Measurements from ENCODE around the gene NUDT14. TPM values are rescaled to one million over a fixed set of nuclear protein-coding genes. Genes with fewer than 3 reads are reported as not detected.

Gene NUDT14
- total and polyA plus RNA-seq, 5 donors from 2014 or later = 6.5 to 18.1 (median 11.8) TPM

DNA sequence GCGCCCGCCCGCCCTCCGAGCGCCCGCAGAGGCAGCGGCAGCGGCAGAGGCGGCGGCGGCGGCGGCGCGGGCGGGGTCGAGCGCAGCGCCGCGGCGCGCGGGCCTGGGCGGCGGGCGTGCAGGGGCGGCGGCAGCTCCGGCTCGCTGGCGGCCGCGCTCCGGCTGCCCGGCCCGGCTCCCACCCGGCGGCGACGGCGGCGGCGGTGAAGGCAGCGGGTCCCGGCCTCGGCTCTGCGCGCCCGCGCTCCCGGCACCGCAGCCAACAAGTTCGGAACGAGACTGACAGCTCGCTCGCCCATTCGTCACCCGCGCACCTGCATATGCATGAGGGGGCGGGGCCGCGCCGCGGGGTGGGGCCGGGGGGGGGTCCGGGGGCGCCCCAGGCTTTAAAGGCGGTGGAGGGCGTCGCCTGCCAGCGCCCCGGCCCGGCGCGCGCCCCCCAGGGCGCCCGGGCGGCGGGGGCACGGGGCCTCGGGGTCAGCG is 12.6 kb downstream of the NUDT14 start, which contains the start of gene JAG2:
JAG2 (minus strand) TSS at position 281 of the 483 bp plus-strand sequence. CDS start 356 bp downstream, outside the sequence.
- Mint-ChIP-seq H3K36me3 (no peaks in the 10 kb centered on the region), H3K4me1 (peaks cover 0 to 22% (median 9%) of the 10 kb centered on the region in 4 donors), H3K9me3 (peaks cover 0 to 1% (median 0%) of the 10 kb centered on the region in 7 donors), H3K27me3 (peaks cover 22% of the 10 kb centered on the region), H3K27ac (no peak within 1 kb of the TSS), H3K4me3 (peak within 1 kb of the TSS; percentile 66 to 88 (median 72))
- H3K4me3 ChIP-seq (ENCODE audit: low read depth, low read length) = no peak within 1 kb of the TSS
- peaks cover 3% of the 10 kb centered on the region for H3K27me3 ChIP-seq (ENCODE audit: control insufficient read depth, insufficient read depth, low read length)
- DNase-seq = peak in 2 of 3 donors; percentile 43 to 50
- H3K9me3 ChIP-seq (ENCODE audit: control insufficient read depth in 2 of 2, low read length in 2 of 2) = no peaks in the 10 kb centered on the region
- H3K4me1 ChIP-seq (ENCODE audit: control insufficient read depth, insufficient read depth, low read length, poor library complexity, severe bottlenecking) = peaks cover 24% of the 10 kb centered on the region
- H3K36me3 ChIP-seq (ENCODE audit: control insufficient read depth, insufficient read depth, low read length) = no peaks in the 10 kb centered on the region
- H3K27ac ChIP-seq (ENCODE audit: insufficient read depth, low read length, poor library complexity, severe bottlenecking) = no peak within 1 kb of the TSS
- ATAC-seq (ENCODE audit: low read depth in 2 of 2) = peak; percentile 23 to 45

DNA sequence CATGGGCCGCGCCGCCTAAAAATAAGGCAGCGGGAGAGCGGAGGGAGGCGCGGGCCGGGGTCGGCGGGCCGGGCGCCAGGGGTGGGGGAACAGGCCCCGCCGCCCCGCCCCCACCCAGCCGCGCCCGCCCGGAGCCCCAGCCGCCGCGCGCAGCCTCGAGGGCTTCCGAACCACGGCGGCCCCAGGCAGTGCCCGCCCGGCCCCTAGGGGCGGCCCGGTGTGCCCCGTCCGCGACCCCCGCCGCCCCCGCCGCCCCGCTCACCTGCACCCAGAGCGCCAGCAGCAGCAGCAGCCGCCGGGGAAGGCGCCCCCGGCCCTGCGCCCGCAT is 13.1 kb downstream of the NUDT14 start:
- no peaks in the 10 kb centered on the region for H3K36me3 Mint-ChIP-seq
- no peak overlapping the region for H3K27ac ChIP-seq (ENCODE audit: insufficient read depth, low read length, poor library complexity, severe bottlenecking)
- H3K27me3 Mint-ChIP-seq = peaks cover 22% of the 10 kb centered on the region
- H3K4me3 ChIP-seq (ENCODE audit: low read depth, low read length) = no peak overlapping the region
- peak overlapping the region in 1 of 4 donors; percentile 26 for H3K4me3 Mint-ChIP-seq
- H3K36me3 ChIP-seq (ENCODE audit: control insufficient read depth, insufficient read depth, low read length) = no peaks in the 10 kb centered on the region
- peaks cover 0 to 22% (median 9%) of the 10 kb centered on the region in 4 donors for H3K4me1 Mint-ChIP-seq
- H3K9me3 Mint-ChIP-seq = peaks cover 0 to 1% (median 0%) of the 10 kb centered on the region in 7 donors
- no peak for ATAC-seq (ENCODE audit: low read depth in 2 of 2)
- H3K27me3 ChIP-seq (ENCODE audit: control insufficient read depth, insufficient read depth, low read length) = peaks cover 3% of the 10 kb centered on the region
- no peak overlapping the region for H3K27ac Mint-ChIP-seq
- no peaks in the 10 kb centered on the region for H3K9me3 ChIP-seq (ENCODE audit: control insufficient read depth in 2 of 2, low read length in 2 of 2)
- DNase-seq = no peak
- H3K4me1 ChIP-seq (ENCODE audit: control insufficient read depth, insufficient read depth, low read length, poor library complexity, severe bottlenecking) = peaks cover 24% of the 10 kb centered on the region

DNA sequence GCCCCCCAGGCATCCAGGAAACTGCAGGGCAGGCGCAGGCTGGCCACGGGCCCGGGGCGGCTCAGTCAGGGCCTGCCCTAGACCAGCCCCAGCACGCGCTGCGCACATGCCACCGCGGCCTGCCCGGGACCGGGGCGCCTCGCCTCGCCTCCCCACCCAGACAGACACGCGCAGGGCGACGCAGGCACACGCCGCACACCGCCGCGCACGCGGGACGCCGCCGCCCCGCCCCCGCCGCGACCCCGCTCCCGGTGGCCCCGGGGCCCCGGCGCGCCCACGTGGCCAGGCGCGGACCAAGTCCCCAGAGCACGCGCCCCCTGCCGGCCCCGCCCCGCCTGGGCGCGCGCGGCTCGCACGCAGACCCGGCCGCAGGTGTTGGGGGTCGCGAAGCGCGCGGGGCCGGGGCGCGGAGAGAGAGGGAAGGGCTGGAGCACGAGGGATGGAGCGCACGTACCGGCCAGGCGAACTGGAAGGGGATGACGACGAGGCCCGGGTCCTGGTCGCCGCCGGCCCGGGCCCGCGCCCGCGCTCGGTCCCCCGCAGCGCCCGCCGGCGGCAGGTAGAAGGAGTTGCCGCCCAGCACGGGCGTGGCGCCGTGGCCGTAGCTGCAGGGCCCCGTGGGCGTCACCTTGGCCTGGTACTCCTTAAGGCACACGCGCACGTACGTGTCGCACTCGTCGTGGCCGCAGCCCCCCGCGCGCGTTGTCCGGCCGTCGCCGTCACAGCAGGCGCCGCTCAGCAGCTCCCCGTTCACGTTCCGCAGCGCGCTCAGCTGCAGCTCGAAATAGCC is 13.6 kb downstream of the NUDT14 start:
- H3K36me3 Mint-ChIP-seq = no peaks in the 10 kb centered on the region
- Histone ChIP-seq H3K27me3 (ENCODE audit: control insufficient read depth, insufficient read depth, low read length) (peaks cover 3% of the 10 kb centered on the region), H3K4me3 (ENCODE audit: low read depth, low read length) (no peak overlapping the region), H3K9me3 (ENCODE audit: control insufficient read depth in 2 of 2, low read length in 2 of 2) (no peaks in the 10 kb centered on the region), H3K4me1 (ENCODE audit: control insufficient read depth, insufficient read depth, low read length, poor library complexity, severe bottlenecking) (peaks cover 24% of the 10 kb centered on the region), H3K36me3 (ENCODE audit: control insufficient read depth, insufficient read depth, low read length) (no peaks in the 10 kb centered on the region), H3K27ac (ENCODE audit: insufficient read depth, low read length, poor library complexity, severe bottlenecking) (no peak overlapping the region)
- H3K27ac Mint-ChIP-seq = no peak overlapping the region
- H3K4me3 Mint-ChIP-seq = peak overlapping the region in 2 of 4 donors; percentile 26 to 50
- peaks cover 0 to 1% (median 0%) of the 10 kb centered on the region in 7 donors for H3K9me3 Mint-ChIP-seq
- DNase-seq = peak in 1 of 3 donors; percentile 12
- no peak for ATAC-seq (ENCODE audit: low read depth in 2 of 2)
- peaks cover 0 to 22% (median 9%) of the 10 kb centered on the region in 4 donors for H3K4me1 Mint-ChIP-seq
- peaks cover 22% of the 10 kb centered on the region for H3K27me3 Mint-ChIP-seq

DNA sequence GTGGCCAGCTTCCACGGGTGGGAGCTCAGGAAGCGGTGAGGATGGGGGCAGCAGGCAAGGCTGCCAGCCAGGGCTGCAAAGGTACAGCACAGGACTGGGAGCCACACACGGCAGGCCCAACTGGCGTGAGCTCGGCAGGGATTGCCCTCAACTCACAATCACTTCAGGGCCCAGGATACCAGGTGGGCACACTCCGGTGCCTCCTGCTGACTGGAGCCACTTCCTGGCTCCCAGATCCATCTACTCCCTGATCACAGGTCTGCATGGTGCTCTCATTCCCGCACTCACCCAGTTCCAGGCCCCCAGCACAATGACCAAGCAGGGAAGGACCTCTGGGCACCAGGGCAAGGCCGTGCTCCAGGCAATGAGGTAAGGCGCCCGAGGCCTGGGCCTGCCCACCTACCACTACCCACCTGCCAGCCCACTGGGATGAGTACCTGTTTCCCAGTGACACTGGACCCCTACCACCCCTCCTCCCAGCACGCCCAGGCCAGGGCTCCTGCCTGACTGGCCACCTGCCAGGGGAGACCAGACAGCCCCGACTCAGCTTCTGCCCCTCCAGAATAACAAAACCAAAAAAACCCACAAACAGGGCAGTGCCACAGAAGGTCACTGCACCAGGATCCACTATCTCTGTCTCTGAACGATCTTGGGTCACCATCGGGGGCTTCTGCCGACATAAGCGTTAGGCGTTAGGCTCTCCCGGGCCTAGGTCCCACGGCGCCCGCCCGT is 14.4 kb downstream of the NUDT14 start:
- peaks cover 0 to 1% (median 0%) of the 10 kb centered on the region in 7 donors for H3K9me3 Mint-ChIP-seq
- H3K27me3 Mint-ChIP-seq = peaks cover 19% of the 10 kb centered on the region
- no peak overlapping the region for H3K4me3 ChIP-seq (ENCODE audit: low read depth, low read length)
- H3K27ac ChIP-seq (ENCODE audit: insufficient read depth, low read length, poor library complexity, severe bottlenecking) = no peak overlapping the region
- H3K27me3 ChIP-seq (ENCODE audit: control insufficient read depth, insufficient read depth, low read length) = peaks cover 3% of the 10 kb centered on the region
- no peaks in the 10 kb centered on the region for H3K36me3 ChIP-seq (ENCODE audit: control insufficient read depth, insufficient read depth, low read length)
- ATAC-seq (ENCODE audit: low read depth in 2 of 2) (no peak), DNase-seq (no peak)
- H3K36me3 Mint-ChIP-seq = no peaks in the 10 kb centered on the region
- peaks cover 0 to 20% (median 8%) of the 10 kb centered on the region in 4 donors for H3K4me1 Mint-ChIP-seq
- H3K4me3 Mint-ChIP-seq = peak overlapping the region; percentile 15 to 73 (median 46)
- H3K27ac Mint-ChIP-seq = peak overlapping the region in 1 of 3 donors; percentile 26
- H3K9me3 ChIP-seq (ENCODE audit: control insufficient read depth in 2 of 2, low read length in 2 of 2) = no peaks in the 10 kb centered on the region
- peaks cover 24% of the 10 kb centered on the region for H3K4me1 ChIP-seq (ENCODE audit: control insufficient read depth, insufficient read depth, low read length, poor library complexity, severe bottlenecking)

DNA sequence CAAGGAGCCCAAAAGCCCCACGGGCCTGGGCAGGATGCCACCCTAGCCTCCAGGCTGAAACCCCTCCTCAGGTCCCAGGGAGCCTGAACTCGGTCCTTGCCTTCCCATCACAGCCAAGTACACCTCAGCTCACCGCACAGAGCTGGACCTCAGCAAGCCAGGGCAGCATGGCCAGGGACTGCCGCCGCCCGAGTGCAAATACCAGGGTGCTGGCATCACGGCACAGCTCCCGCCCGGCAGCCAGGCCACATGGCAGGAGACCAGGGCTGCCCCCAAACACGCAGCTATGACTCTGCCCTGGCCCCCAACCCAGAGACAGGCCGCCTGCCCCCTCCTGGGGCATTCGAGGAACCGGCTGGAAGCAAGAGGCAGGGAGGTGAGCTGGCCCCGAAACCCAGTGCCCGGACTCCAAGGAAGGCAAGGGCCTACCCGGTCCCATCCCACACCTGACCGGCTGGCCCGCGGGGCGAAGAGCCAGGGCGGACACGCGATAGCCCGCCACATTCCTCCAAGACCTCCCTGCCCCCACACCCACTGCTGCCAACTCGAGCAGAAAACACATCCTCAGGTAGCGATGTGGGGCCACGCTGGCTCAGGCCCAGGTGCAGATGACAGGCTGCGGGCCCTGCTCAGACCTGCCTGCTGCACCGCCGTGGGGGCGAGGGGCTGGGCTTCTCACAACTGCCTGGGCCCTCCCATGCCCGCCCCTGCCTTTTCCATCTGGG is 15.2 kb downstream of the NUDT14 start:
- H3K27ac Mint-ChIP-seq = no peak overlapping the region
- Histone ChIP-seq H3K9me3 (ENCODE audit: control insufficient read depth in 2 of 2, low read length in 2 of 2) (no peaks in the 10 kb centered on the region), H3K36me3 (ENCODE audit: control insufficient read depth, insufficient read depth, low read length) (no peaks in the 10 kb centered on the region), H3K4me1 (ENCODE audit: control insufficient read depth, insufficient read depth, low read length, poor library complexity, severe bottlenecking) (peaks cover 19% of the 10 kb centered on the region), H3K27me3 (ENCODE audit: control insufficient read depth, insufficient read depth, low read length) (peaks cover 3% of the 10 kb centered on the region), H3K4me3 (ENCODE audit: low read depth, low read length) (no peak overlapping the region), H3K27ac (ENCODE audit: insufficient read depth, low read length, poor library complexity, severe bottlenecking) (no peak overlapping the region)
- no peak for DNase-seq
- ATAC-seq (ENCODE audit: low read depth in 2 of 2) = no peak
- H3K27me3 Mint-ChIP-seq = peaks cover 16% of the 10 kb centered on the region
- peaks cover 0 to 1% (median 0%) of the 10 kb centered on the region in 7 donors for H3K9me3 Mint-ChIP-seq
- peaks cover 0 to 19% (median 7%) of the 10 kb centered on the region in 4 donors for H3K4me1 Mint-ChIP-seq
- no peaks in the 10 kb centered on the region for H3K36me3 Mint-ChIP-seq
- H3K4me3 Mint-ChIP-seq = peak overlapping the region in 2 of 4 donors; percentile 48 to 62

DNA sequence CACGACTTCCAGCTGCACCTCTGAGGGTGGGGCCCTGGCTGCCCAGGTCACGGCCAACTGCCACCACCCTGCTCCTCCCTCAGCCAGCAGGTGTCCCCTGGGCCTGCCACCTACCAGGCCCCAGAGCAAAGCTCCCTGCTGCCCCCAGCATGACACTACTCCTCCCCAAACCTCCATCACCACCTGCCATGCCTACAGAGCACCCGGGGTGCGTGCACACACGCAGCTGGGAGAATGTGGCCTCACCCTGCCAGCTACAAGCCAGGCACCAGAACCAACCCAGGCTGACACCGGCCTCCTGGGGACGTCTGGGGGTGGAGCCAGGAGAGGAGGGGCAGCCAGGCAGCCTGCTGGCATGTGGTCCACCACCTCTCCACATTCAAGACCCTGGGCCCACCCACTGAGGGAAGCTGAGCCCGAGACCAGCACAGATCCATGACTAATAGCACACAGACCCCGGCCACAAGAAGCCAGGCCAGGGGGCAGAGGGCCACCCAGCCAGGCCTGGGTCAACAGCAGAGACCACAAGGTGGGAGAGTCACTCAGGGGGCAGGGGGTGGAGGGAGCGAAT is 15.9 kb downstream of the NUDT14 start:
- ATAC-seq (ENCODE audit: low read depth in 2 of 2) (no peak), DNase-seq (no peak)
- Histone ChIP-seq H3K36me3 (ENCODE audit: control insufficient read depth, insufficient read depth, low read length) (no peaks in the 10 kb centered on the region), H3K4me1 (ENCODE audit: control insufficient read depth, insufficient read depth, low read length, poor library complexity, severe bottlenecking) (peaks cover 13% of the 10 kb centered on the region), H3K9me3 (ENCODE audit: control insufficient read depth in 2 of 2, low read length in 2 of 2) (no peaks in the 10 kb centered on the region), H3K27me3 (ENCODE audit: control insufficient read depth, insufficient read depth, low read length) (peaks cover 3% of the 10 kb centered on the region), H3K4me3 (ENCODE audit: low read depth, low read length) (no peak overlapping the region), H3K27ac (ENCODE audit: insufficient read depth, low read length, poor library complexity, severe bottlenecking) (no peak overlapping the region)
- H3K9me3 Mint-ChIP-seq = peaks cover 0 to 1% (median 0%) of the 10 kb centered on the region in 7 donors
- no peak overlapping the region for H3K27ac Mint-ChIP-seq
- peaks cover 0 to 15% (median 6%) of the 10 kb centered on the region in 4 donors for H3K4me1 Mint-ChIP-seq
- H3K27me3 Mint-ChIP-seq = peaks cover 13% of the 10 kb centered on the region
- H3K36me3 Mint-ChIP-seq = no peaks in the 10 kb centered on the region
- no peak overlapping the region for H3K4me3 Mint-ChIP-seq
